Peyer's patch (tissue), 4 donors: ENCODE data around the gene BAK1. TPM values are rescaled to one million over a fixed set of nuclear protein-coding genes. Genes with fewer than 3 reads are reported as not detected.

Experiments used
- DNase-seq, 3 donors: peaks; one replicate each; pipeline ENCODE4 v3.0.0-alpha.2; 2017 to 2019
- H3K27ac ChIP-seq, 4 donors: fragments of 200-600 bp; sonication (generic); one replicate each; pipeline ENCODE4 v1.5.1; 2016 to 2019
- H3K27me3 ChIP-seq, 2 donors: fragments of 200-600 bp; sonication (generic); one replicate each; pipeline ENCODE4 v1.5.1; 2019
- H3K36me3 ChIP-seq, 3 donors: fragments of 200-600 bp; sonication (generic); one replicate each; pipeline ENCODE4 v1.5.1; 2016 to 2019
- H3K4me1 ChIP-seq, 4 donors: fragments of 200-600 bp; sonication (generic); one replicate each; pipeline ENCODE4 v1.5.1; 2016 to 2019
- H3K4me3 ChIP-seq, 4 donors: fragments of 200-600 bp; sonication (generic); 1 replicate in 3 of 4; 2 replicates in 1 of 4; pipeline ENCODE4 v1.5.1; 2016 to 2019; ENCODE audit warnings: mild to moderate bottlenecking in 1 of 4
- H3K9me3 ChIP-seq, 4 donors: fragments of 200-600 bp; sonication (generic); one replicate each; pipeline ENCODE4 v1.5.1; 2016 to 2019; ENCODE audit warnings: mild to moderate bottlenecking in 1 of 4
- CTCF ChIP-seq, 6 experiments: fragments of 450-650 bp in 4 of 6; fragments of 200-600 bp in 2 of 6; sonication (generic) in 1 of 6; IDR thresholded peaks; one replicate each; pipeline ENCODE4 v1.5.1; 2017 to 2019; ENCODE audit warnings: antibody characterized with exemption in 6 of 6, mild to moderate bottlenecking in 3 of 6, moderate library complexity in 1 of 6
- POLR2A ChIP-seq, 2 donors: fragments of 450-650 bp; IDR thresholded peaks; one replicate each; pipeline ENCODE4 v1.5.1; 2017; ENCODE audit warnings: antibody characterized with exemption in 2 of 2, mild to moderate bottlenecking in 2 of 2, moderate library complexity in 2 of 2
- total RNA-seq, 4 donors: library from RNA; depleted of rRNA; stranded (reverse); fragments of >200 nt; gene quantifications; one replicate each; pipeline ENCODE4 v1.1.0, GENCODE V29; 2016

The BAK1 gene
- total RNA-seq, 4 donors from 2014 or later, result 28.9 to 71.7 (median 66.3) TPM

- TF ChIP-seq CTCF (IDR thresholded peaks at IDR 0.05) (no peak), POLR2A (IDR thresholded peaks at IDR 0.05) (no peak)
- no peak overlapping the region for H3K4me3 ChIP-seq
- no peaks in the 10 kb centered on the region for H3K9me3 ChIP-seq
- DNase-seq, result no peak
- H3K27me3 ChIP-seq, result no peaks in the 10 kb centered on the region
- H3K36me3 ChIP-seq, result no peaks in the 10 kb centered on the region
- H3K27ac ChIP-seq, result peak overlapping the region in 1 of 4 donors; percentile 15
- H3K4me1 ChIP-seq, result peaks cover 0 to 17% (median 0%) of the 10 kb centered on the region in 4 donors
These were observed 27.2 kb upstream of the BAK1 start for GRCh38 chr6:33607126-33607783.

- TF ChIP-seq POLR2A (IDR thresholded peaks at IDR 0.05) (no peak), CTCF (IDR thresholded peaks at IDR 0.05) (no peak)
- Histone ChIP-seq H3K4me1 (peaks cover 0 to 17% (median 0%) of the 10 kb centered on the region in 4 donors), H3K36me3 (no peaks in the 10 kb centered on the region), H3K27me3 (no peaks in the 10 kb centered on the region), H3K4me3 (no peak overlapping the region), H3K27ac (no peak overlapping the region), H3K9me3 (no peaks in the 10 kb centered on the region)
- DNase-seq, result no peak
These were observed 26.6 kb upstream of the BAK1 start for GRCh38 chr6:33606642-33607041.

- Histone ChIP-seq H3K36me3 (no peaks in the 10 kb centered on the region), H3K4me3 (no peak overlapping the region), H3K27me3 (no peaks in the 10 kb centered on the region), H3K9me3 (no peaks in the 10 kb centered on the region), H3K27ac (no peak overlapping the region), H3K4me1 (peaks cover 0 to 16% (median 0%) of the 10 kb centered on the region in 4 donors)
- TF ChIP-seq POLR2A (IDR thresholded peaks at IDR 0.05), result no peak
- TF ChIP-seq CTCF (IDR thresholded peaks at IDR 0.05), result peak in 1 of 6 experiments; percentile 22
- DNase-seq, result no peak
These were observed 25.1 kb upstream of the BAK1 start for GRCh38 chr6:33604941-33605854.

- no peak for DNase-seq
- H3K4me1 ChIP-seq, result peaks cover 0 to 22% (median 0%) of the 10 kb centered on the region in 4 donors
- H3K9me3 ChIP-seq, result no peaks in the 10 kb centered on the region
- peak overlapping the region in 2 of 4 donors; percentile 17 to 52 for H3K27ac ChIP-seq
- no peak overlapping the region for H3K4me3 ChIP-seq
- H3K36me3 ChIP-seq, result no peaks in the 10 kb centered on the region
- no peak for TF ChIP-seq POLR2A (IDR thresholded peaks at IDR 0.05)
- TF ChIP-seq CTCF (IDR thresholded peaks at IDR 0.05), result no peak
- H3K27me3 ChIP-seq, result no peaks in the 10 kb centered on the region
These were observed 22.1 kb upstream of the BAK1 start for GRCh38 chr6:33602180-33602579.

- DNase-seq, result no peak
- H3K27ac ChIP-seq, result peak overlapping the region in 1 of 4 donors; percentile 48
- no peaks in the 10 kb centered on the region for H3K27me3 ChIP-seq
- H3K36me3 ChIP-seq, result no peaks in the 10 kb centered on the region
- peaks cover 0 to 22% (median 0%) of the 10 kb centered on the region in 4 donors for H3K4me1 ChIP-seq
- TF ChIP-seq CTCF (IDR thresholded peaks at IDR 0.05) (no peak), POLR2A (IDR thresholded peaks at IDR 0.05) (no peak)
- H3K9me3 ChIP-seq, result no peaks in the 10 kb centered on the region
- H3K4me3 ChIP-seq, result no peak overlapping the region
These were observed 20.7 kb upstream of the BAK1 start for GRCh38 chr6:33600761-33601160.
